H1 (cell line): Measurements from ENCODE around the gene FLNC. TPM values are rescaled to one million over a fixed set of nuclear protein-coding genes. Genes with fewer than 3 reads are reported as not detected.
A peak's percentile ranks its signal among the peaks of the same experiment; 100 is the strongest.

Source experiments
- CTCF ChIA-PET: fragments of 300-600 bp; sonication (Branson Sonifier 250); formaldehyde crosslinking; loops from one replicate; lab custom pipeline; 2021; ENCODE audit not compliant: partially characterized antibody; lab: Charles Lee
- POLR2A ChIA-PET: fragments of 300-600 bp; sonication (Branson Sonifier 250); formaldehyde crosslinking; loops from one replicate; lab custom pipeline; 2021; ENCODE audit warnings: inconsistent platforms; ENCODE audit not compliant: partially characterized antibody; lab: Charles Lee
- DNase-seq, 2 experiments: peaks; one replicate each; pipeline versions ENCODE4 v3.0.0 to v3.0.0-alpha.2; 2010 to 2022; ENCODE audit warnings: low spot score in 2 of 2, low read depth in 1 of 2, mixed read lengths in 1 of 2
- FAIRE-seq: peaks from 2 replicates; lab custom pipeline; 2011; peaks lifted over from hg19 to GRCh38; lab: Jason Lieb, UNC
- H2AFZ ChIP-seq: 2 replicates; pipeline ENCODE4 v1.8.1; 2012; ENCODE audit warnings: low read length, inconsistent platforms
- H2AK5ac ChIP-seq: 2 replicates; pipeline ENCODE4 v1.6.1; 2013; ENCODE audit warnings: low read depth, low read length
- H2BK120ac ChIP-seq: replicated peaks from 2 replicates; pipeline ENCODE3; 2013; ENCODE audit warnings: low read depth, low read length, inconsistent platforms
- H2BK12ac ChIP-seq: 2 replicates; pipeline ENCODE4 v1.6.1; 2013; ENCODE audit warnings: low read depth, low read length
- H2BK15ac ChIP-seq: 2 replicates; pipeline ENCODE4 v1.6.1; 2013; ENCODE audit warnings: low read length
- H2BK20ac ChIP-seq: 2 replicates; pipeline ENCODE4 v1.6.1; 2013; ENCODE audit warnings: low read length
- H2BK5ac ChIP-seq: 2 replicates; pipeline ENCODE4 v1.6.1; 2013; ENCODE audit warnings: low read depth, low read length
- H3K14ac ChIP-seq: 2 replicates; pipeline ENCODE4 v1.6.1; 2013; ENCODE audit warnings: inconsistent platforms; ENCODE audit not compliant: insufficient read length
- H3K18ac ChIP-seq: 2 replicates; pipeline ENCODE4 v1.6.1; 2013; ENCODE audit warnings: low read length; ENCODE audit errors: extremely low read depth
- H3K23ac ChIP-seq: 2 replicates; pipeline ENCODE4 v1.6.1; 2013; ENCODE audit warnings: inconsistent platforms; ENCODE audit not compliant: insufficient read length
- H3K23me2 ChIP-seq: 2 replicates; pipeline ENCODE4 v1.6.1; 2013; ENCODE audit warnings: low read depth, low read length
- H3K27ac ChIP-seq: 2 replicates; pipeline ENCODE4 v1.6.1; 2011; ENCODE audit warnings: low read depth, low read length, inconsistent platforms
- H3K27me3 ChIP-seq, 4 experiments: replicated peaks in 1 of 4; 1 replicate in 1 of 4; 2 replicates in 3 of 4; pipeline versions ENCODE4 v1.6.1 to v1.8.1; 2011 to 2013; ENCODE audit warnings: low read length in 3 of 4, mild to moderate bottlenecking in 3 of 4, inconsistent platforms in 2 of 4, mixed read lengths in 2 of 4, moderate library complexity in 1 of 4; ENCODE audit not compliant: control insufficient read depth in 3 of 4, insufficient read depth in 3 of 4; ENCODE audit errors: extremely low read depth in 1 of 4
- H3K36me3 ChIP-seq, 4 experiments: 2 replicates each; pipeline versions ENCODE4 v1.6.1 to v1.8.1; 2011 to 2013; ENCODE audit warnings: mild to moderate bottlenecking in 4 of 4, low read length in 3 of 4, moderate library complexity in 2 of 4, control low read depth in 1 of 4, inconsistent platforms in 1 of 4; ENCODE audit not compliant: insufficient read depth in 4 of 4, control insufficient read depth in 2 of 4
- H3K4ac ChIP-seq: replicated peaks from 2 replicates; pipeline ENCODE3; 2013; ENCODE audit warnings: low read length, low read depth, mixed read lengths, inconsistent platforms; ENCODE audit not compliant: insufficient read length
- H3K4me1 ChIP-seq, 4 experiments: replicated peaks in 1 of 4; 1 replicate in 1 of 4; 2 replicates in 3 of 4; pipeline versions ENCODE4 v1.6.1 to v1.8.1; 2011 to 2013; ENCODE audit warnings: low read length in 3 of 4, inconsistent platforms in 2 of 4, mixed read lengths in 1 of 4; ENCODE audit not compliant: insufficient read depth in 4 of 4, control insufficient read depth in 3 of 4
- H3K4me2 ChIP-seq, 2 experiments: 2 replicates each; pipeline versions ENCODE4 v1.6.1 to v1.8.1; 2011 to 2013; ENCODE audit warnings: low read depth in 2 of 2, low read length in 2 of 2, control low read depth in 1 of 2, inconsistent platforms in 1 of 2, mild to moderate bottlenecking in 1 of 2; ENCODE audit not compliant: insufficient read depth in 1 of 2
- H3K4me3 ChIP-seq, 4 experiments: fragments of 200-600, 300-600 bp in 1 of 4; sonication (generic), shearing (Covaris generic), sonication (Bioruptor Twin) in 1 of 4; 2 replicates each; pipeline versions ENCODE4 v1.5.1 to v1.8.1; 2011 to 2016; ENCODE audit warnings: low read length in 4 of 4, low read depth in 3 of 4, control low read depth in 2 of 4, inconsistent platforms in 2 of 4, mild to moderate bottlenecking in 2 of 4, mixed read lengths in 1 of 4, moderate library complexity in 1 of 4; ENCODE audit not compliant: insufficient read depth in 2 of 4; ENCODE audit errors: extremely low read depth in 1 of 4
- H3K56ac ChIP-seq: replicated peaks from 2 replicates; pipeline ENCODE3; 2013; ENCODE audit warnings: low read depth, mild to moderate bottlenecking, mixed read lengths, low read length, inconsistent platforms; ENCODE audit not compliant: insufficient read length
- H3K79me1 ChIP-seq: 2 replicates; pipeline ENCODE4 v1.6.1; 2013; ENCODE audit warnings: low read depth, low read length, control low read depth
- H3K79me2 ChIP-seq, 2 experiments: 2 replicates each; pipeline versions ENCODE4 v1.6.1 to v1.8.1; 2012 to 2013; ENCODE audit warnings: low read length in 2 of 2, mild to moderate bottlenecking in 2 of 2, inconsistent platforms in 1 of 2; ENCODE audit not compliant: insufficient read depth in 2 of 2, control insufficient read depth in 1 of 2
- H3K9ac ChIP-seq, 4 experiments: replicated peaks in 1 of 4; 1 replicate in 1 of 4; 2 replicates in 3 of 4; pipeline versions ENCODE4 v1.6.1 to v1.8.1; 2011 to 2013; ENCODE audit warnings: low read depth in 3 of 4, low read length in 3 of 4, control low read depth in 2 of 4, mild to moderate bottlenecking in 2 of 4, moderate library complexity in 2 of 4, inconsistent platforms in 1 of 4; ENCODE audit errors: extremely low read depth in 1 of 4
- H3K9me3 ChIP-seq, 2 experiments: 2 replicates each; pipeline versions ENCODE4 v1.6.1 to v1.8.1; 2012 to 2013; ENCODE audit warnings: mild to moderate bottlenecking in 2 of 2, moderate library complexity in 2 of 2, control low read depth in 1 of 2, inconsistent platforms in 1 of 2, low read depth in 1 of 2, low read length in 1 of 2, mixed read lengths in 1 of 2; ENCODE audit not compliant: insufficient read depth in 2 of 2
- H4K20me1 ChIP-seq, 2 experiments: replicated peaks in 1 of 2; 2 replicates each; pipeline versions ENCODE3 to v1.8.1; 2011 to 2013; ENCODE audit warnings: inconsistent platforms in 2 of 2, low read length in 2 of 2, mild to moderate bottlenecking in 1 of 2; ENCODE audit not compliant: insufficient read depth in 2 of 2, control insufficient read depth in 1 of 2
- H4K5ac ChIP-seq: 2 replicates; pipeline ENCODE4 v1.6.1; 2013; ENCODE audit warnings: low read length, low read depth, mixed read lengths, inconsistent platforms; ENCODE audit not compliant: insufficient read length
- H4K8ac ChIP-seq: 2 replicates; pipeline ENCODE4 v1.8.0; 2013; ENCODE audit warnings: mild to moderate bottlenecking, moderate library complexity, low read length, inconsistent platforms; ENCODE audit not compliant: insufficient read depth; ENCODE audit errors: extremely low read depth
- H4K91ac ChIP-seq: replicated peaks from 2 replicates; pipeline ENCODE3; 2013; ENCODE audit warnings: low read length, mixed read lengths, inconsistent platforms; ENCODE audit not compliant: insufficient read length
- HDAC2 ChIP-seq, 2 experiments: fragments of 300-600 bp in 1 of 2; sonication (generic) in 1 of 2; IDR thresholded peaks; 2 replicates each; pipeline ENCODE4 v1.6.1; 2011 to 2012; ENCODE audit warnings: low read depth in 2 of 2, low read length in 2 of 2, mild to moderate bottlenecking in 2 of 2, moderate library complexity in 2 of 2, borderline replicate concordance in 1 of 2, inconsistent platforms in 1 of 2
- JUN ChIP-seq: IDR thresholded peaks from 2 replicates; pipeline ENCODE4 v1.6.1; 2011; ENCODE audit warnings: low read depth, mild to moderate bottlenecking, improper control_type of control experiment, low read length
- RFX5 ChIP-seq: IDR thresholded peaks from 2 replicates; pipeline ENCODE4 v1.6.1; 2011; ENCODE audit warnings: low read depth, low read length, improper control_type of control experiment, borderline replicate concordance
- WGBS, 2 experiments: shearing (Covaris generic) in 1 of 2; methylation state at CpG; one replicate each; pipeline versions ENCODE4 v1.1.6 to v1.1.7; 2013 to 2015; ENCODE audit warnings: low lambda C conversion rate in 2 of 2, mixed read lengths in 2 of 2, inconsistent platforms in 1 of 2, low coverage in 1 of 2, missing lambda C conversion rate in 1 of 2; ENCODE audit not compliant: insufficient replicate concordance in 2 of 2, insufficient coverage in 1 of 2, insufficient read length in 1 of 2; ENCODE audit errors: extremely low coverage in 1 of 2, missing lambda C conversion rate in 1 of 2; 5-methylcytosine and 5-hydroxymethylcytosine counted together
- polyA plus RNA-seq, 7 experiments: library from polyadenylated mRNA; depleted of rRNA in 3 of 7; stranded (reverse) in 5 of 7; unstranded in 2 of 7; fragments of >200 nt in 5 of 7; fragments of 200-250 nt in 2 of 7; gene quantifications; 1 replicate in 5 of 7; 2 replicates in 1 of 7; 4 replicates in 1 of 7; pipeline versions ENCODE4 v1.2.1 to v1.2.3, GENCODE V29; 2011 to 2013; ENCODE audit warnings: missing spikeins in 2 of 7, mixed read lengths in 2 of 7
- total RNA-seq: library from RNA; stranded (reverse); fragmentation: NEBNext Ultra II Directional; extraction: Animal tissue kit (Norgen Biotek cat#: 25700); gene quantifications from 2 replicates; pipeline ENCODE4 v1.2.1, GENCODE V29; 2021

Gene FLNC
- total and polyA plus RNA-seq, 2 of the 8 experiments (the other 6 are each of a cell fraction or from before 2014, with no cell fraction given), result 1.9 to 10.7 TPM

- H2BK120ac ChIP-seq, result no peak overlapping the region
- TF ChIP-seq RFX5 (no peak), JUN (no peak), HDAC2 (IDR thresholded peaks at IDR 0.05; ENCODE audit: borderline replicate concordance in 1 of 2, low read depth in 2 of 2, low read length in 2 of 2) (no peak)
- TF ChIP-seq, all 59 proteins: peak for 0
- Histone ChIP-seq H4K8ac (peak overlapping the region; percentile 46), H3K18ac (no peak overlapping the region), H3K23me2 (no peaks in the 10 kb centered on the region), H3K9me3 (no peaks in the 10 kb centered on the region), H3K27ac (no peak overlapping the region), H2BK20ac (no peak overlapping the region), H3K79me2 (no peaks in the 10 kb centered on the region), H4K20me1 (peaks cover 0 to 2% of the 10 kb centered on the region in 2 experiments), H3K14ac (no peak overlapping the region), H2BK12ac (no peak overlapping the region), H4K91ac (no peak overlapping the region), H3K4me1 (no peaks in the 10 kb centered on the region; a peak in 1 of 7 replicates), H3K36me3 (no peaks in the 10 kb centered on the region), H2AK5ac (no peak overlapping the region), H4K5ac (no peak overlapping the region), H2BK5ac (no peak overlapping the region), H3K4me3 (no peak overlapping the region), H3K4me2 (no peak overlapping the region), H2AFZ (no peak overlapping the region), H3K4ac (no peak overlapping the region), H3K9ac (no peak overlapping the region), H3K79me1 (no peaks in the 10 kb centered on the region), H3K56ac (no peak overlapping the region), H3K23ac (no peak overlapping the region), H3K27me3 (no peaks in the 10 kb centered on the region), H2BK15ac (no peak overlapping the region)
- ChIA-PET CTCF (interaction anchor here (1.3 to 11.5 kb wide), 4 partner anchors 14 to 36 kb away, joined by 4 to 148 read pairs (median 40); partner anchors contain the start of gene ATP6V1F), POLR2A (interaction anchor here (0.6 to 1.0 kb wide), 3 partner anchors 8 to 172 kb away, joined by 3 read pairs; no protein-coding TSS in a partner anchor)
- 91% methylated on average over 12 of the region's 17 CpGs; no CpG with 5 or more reads in 1 of the 2 experiments for WGBS, 2 experiments
- DNase-seq (no peak), FAIRE-seq (no peak)
These were observed 17.6 kb downstream of the FLNC start for GRCh38 chr7:128847721-128848211.
